WTC11 (cell line): ENCODE measurements around the gene AVP. TPM values are rescaled to one million over a fixed set of nuclear protein-coding genes. Genes with fewer than 3 reads are reported as not detected.
A peak's percentile ranks its signal among the peaks of the same experiment; 100 is the strongest.

ENCODE experiments used
- ATAC-seq: fragments of 200-7000 bp; cut with Tn5 transposase; 2 replicates; pipeline ENCODE4 v1.10.0; 2021; ENCODE audit warnings: mild to moderate bottlenecking, moderate library complexity
- CTCF ChIA-PET: fragments of 300-600 bp; sonication (Branson Sonifier 250); formaldehyde crosslinking; loops from one replicate; lab custom pipeline; 2021; ENCODE audit warnings: antibody characterized with exemption; lab: Charles Lee
- POLR2A ChIA-PET: fragments of 350-600 bp; sonication (Branson Sonifier 250); formaldehyde crosslinking; loops from one replicate; lab custom pipeline; 2021; ENCODE audit warnings: antibody characterized with exemption; lab: Charles Lee
- DNase-seq: peaks from one replicate; pipeline ENCODE4 v3.0.0; 2021; ENCODE audit warnings: low spot score
- H3K27ac Mint-ChIP-seq: 2 replicates; pipeline ENCODE4 v1.8.0; 2021; ENCODE audit warnings: mixed read lengths
- H3K27me3 Mint-ChIP-seq: 2 replicates; pipeline ENCODE4 v1.8.0; 2021; ENCODE audit warnings: low read depth, mild to moderate bottlenecking, moderate library complexity, mixed read lengths
- H3K36me3 Mint-ChIP-seq: 2 replicates; pipeline ENCODE4 v1.8.0; 2021; ENCODE audit warnings: mixed read lengths
- H3K4me1 Mint-ChIP-seq: 2 replicates; pipeline ENCODE4 v1.8.0; 2022; ENCODE audit warnings: mixed read lengths
- H3K4me3 Mint-ChIP-seq: 2 replicates; pipeline ENCODE4 v1.8.0; 2021; ENCODE audit warnings: mild to moderate bottlenecking, moderate library complexity, mixed read lengths
- H3K9me3 Mint-ChIP-seq: 2 replicates; pipeline ENCODE4 v1.8.0; 2021; ENCODE audit warnings: mixed read lengths
- E2F1 ChIP-seq: sonication (generic); formaldehyde crosslinking; IDR thresholded peaks from 2 replicates; pipeline ENCODE4 v1.8.0; 2022; ENCODE audit warnings: mild to moderate bottlenecking, missing genetic modification reagents
- E2F5 ChIP-seq: sonication (generic); formaldehyde crosslinking; IDR thresholded peaks from 2 replicates; pipeline ENCODE4 v1.8.1; 2022; ENCODE audit warnings: mild to moderate bottlenecking, moderate library complexity, missing genetic modification reagents
- FOXP1 ChIP-seq: sonication (generic); formaldehyde crosslinking; IDR thresholded peaks from 2 replicates; pipeline ENCODE4 v1.8.0; 2022; ENCODE audit warnings: missing genetic modification reagents, mild to moderate bottlenecking, moderate library complexity, borderline replicate concordance
- FOXP4 ChIP-seq: sonication (generic); formaldehyde crosslinking; IDR thresholded peaks from 2 replicates; pipeline ENCODE4 v1.8.0; 2022; ENCODE audit warnings: mild to moderate bottlenecking, missing genetic modification reagents
- HMGXB4 ChIP-seq: sonication (generic); formaldehyde crosslinking; IDR thresholded peaks from 2 replicates; pipeline ENCODE4 v1.8.1; 2023; ENCODE audit warnings: mild to moderate bottlenecking, moderate library complexity, missing genetic modification reagents
- IRF2 ChIP-seq: sonication (generic); formaldehyde crosslinking; IDR thresholded peaks from 2 replicates; pipeline ENCODE4 v1.8.0; 2022; ENCODE audit warnings: low read depth, missing genetic modification reagents, borderline replicate concordance
- MAX ChIP-seq: sonication (generic); formaldehyde crosslinking; IDR thresholded peaks from 2 replicates; pipeline ENCODE4 v1.8.0; 2022; ENCODE audit warnings: mild to moderate bottlenecking, missing genetic modification reagents
- NFE2L1 ChIP-seq: sonication (generic); formaldehyde crosslinking; IDR thresholded peaks from 2 replicates; pipeline ENCODE4 v1.8.1; 2023; ENCODE audit warnings: missing genetic modification reagents
- NR3C1 ChIP-seq: sonication (generic); formaldehyde crosslinking; conservative IDR thresholded peaks from 2 replicates; pipeline ENCODE4 v1.8.1; 2023; ENCODE audit warnings: low read depth, mild to moderate bottlenecking, missing genetic modification reagents
- PRDM15 ChIP-seq: sonication (generic); formaldehyde crosslinking; IDR thresholded peaks from 2 replicates; pipeline ENCODE4 v1.8.0; 2022; ENCODE audit warnings: missing genetic modification reagents
- PREB ChIP-seq: sonication (generic); formaldehyde crosslinking; IDR thresholded peaks from 2 replicates; pipeline ENCODE4 v1.8.1; 2022; ENCODE audit warnings: mild to moderate bottlenecking, missing genetic modification reagents, moderate library complexity, borderline replicate concordance
- SMAD4 ChIP-seq: sonication (generic); formaldehyde crosslinking; IDR thresholded peaks from 2 replicates; pipeline ENCODE4 v1.8.0; 2022; ENCODE audit warnings: mild to moderate bottlenecking, missing genetic modification reagents
- ZMAT4 ChIP-seq: fragments of 250-450 bp; sonication (Bioruptor Pico); IDR thresholded peaks from 2 replicates; pipeline ENCODE4 v1.9.0; 2021; ENCODE audit warnings: mild to moderate bottlenecking
- ZNF232 ChIP-seq: sonication (generic); formaldehyde crosslinking; IDR thresholded peaks from 2 replicates; pipeline ENCODE4 v1.8.0; 2022; ENCODE audit warnings: mild to moderate bottlenecking, missing genetic modification reagents
- ZNF512 ChIP-seq: sonication (generic); formaldehyde crosslinking; IDR thresholded peaks from 2 replicates; pipeline ENCODE4 v1.8.1; 2022; ENCODE audit warnings: missing genetic modification reagents, borderline replicate concordance
- ZNF532 ChIP-seq: fragments of 250-450 bp; sonication (Bioruptor Pico); IDR thresholded peaks from 2 replicates; pipeline ENCODE4 v1.9.0; 2021; ENCODE audit warnings: mild to moderate bottlenecking, borderline replicate concordance
- ZNF671 ChIP-seq: fragments of 250-450 bp; sonication (Bioruptor Pico); IDR thresholded peaks from 2 replicates; pipeline ENCODE4 v1.8.0; 2021; ENCODE audit warnings: mild to moderate bottlenecking
- total RNA-seq: library from RNA; stranded (reverse); gene quantifications from 3 replicates; pipeline ENCODE4 v1.2.3, GENCODE V29; 2021

Gene AVP
- total RNA-seq, 1 experiment from 2014 or later, result 0.50 TPM

- no peak for TF ChIP-seq NFE2L1
- TF ChIP-seq IRF2 (CRISPR knock-in tag), result no peak
- TF ChIP-seq SMAD4 (CRISPR knock-in tag), result no peak
- no peak for TF ChIP-seq E2F1 (CRISPR knock-in tag)
- TF ChIP-seq MAX, result peak; percentile 20; the same call in 1 of the 2 replicates
- TF ChIP-seq ZNF671 (CRISPR knock-in tag), result no peak
- TF ChIP-seq FOXP4 (CRISPR knock-in tag), result no peak
- TF ChIP-seq, all 79 proteins: peak for 4
Observed at GRCh38 chr20:3092611-3093379, 8.3 kb upstream of the AVP start (continued).

GRCh38 chr20:3090565-3090964 is 6.0 kb upstream of the AVP start:
- H3K4me1 Mint-ChIP-seq, result peaks cover 2% of the 10 kb centered on the region
- DNase-seq, result no peak
- ChIA-PET POLR2A (no interaction called here), CTCF (no interaction called here)
- H3K4me3 Mint-ChIP-seq, result no peak overlapping the region
- H3K9me3 Mint-ChIP-seq, result peaks cover 3% of the 10 kb centered on the region
- H3K27ac Mint-ChIP-seq, result no peak overlapping the region
- H3K27me3 Mint-ChIP-seq, result peaks cover 32% of the 10 kb centered on the region
- no peak for ATAC-seq
- H3K36me3 Mint-ChIP-seq, result no peaks in the 10 kb centered on the region
- TF ChIP-seq ZNF232 (CRISPR knock-in tag) (no peak), FOXP1 (CRISPR knock-in tag) (no peak), PRDM15 (CRISPR knock-in tag) (no peak), ZNF532 (no peak), E2F5 (CRISPR knock-in tag) (no peak), NR3C1 (CRISPR knock-in tag) (no peak), HMGXB4 (no peak), PREB (no peak), ZMAT4 (CRISPR knock-in tag) (no peak), ZNF512 (no peak)
